GM19043 (cell line): Measurements from ENCODE around the gene TNS3.
"Not testable (repeated sequence)": the region's sequence is repeated elsewhere in the genome, so short reads cannot be mapped to it uniquely, and the experiment has no call there.

ENCODE experiments used
- ATAC-seq: cut with Tn5 transposase; IDR thresholded peaks from one replicate; pipeline ENCODE4 v1.9.1; 2021; ENCODE audit warnings: low read depth; ENCODE audit not compliant: unreplicated experiment

The TNS3 gene

DNA sequence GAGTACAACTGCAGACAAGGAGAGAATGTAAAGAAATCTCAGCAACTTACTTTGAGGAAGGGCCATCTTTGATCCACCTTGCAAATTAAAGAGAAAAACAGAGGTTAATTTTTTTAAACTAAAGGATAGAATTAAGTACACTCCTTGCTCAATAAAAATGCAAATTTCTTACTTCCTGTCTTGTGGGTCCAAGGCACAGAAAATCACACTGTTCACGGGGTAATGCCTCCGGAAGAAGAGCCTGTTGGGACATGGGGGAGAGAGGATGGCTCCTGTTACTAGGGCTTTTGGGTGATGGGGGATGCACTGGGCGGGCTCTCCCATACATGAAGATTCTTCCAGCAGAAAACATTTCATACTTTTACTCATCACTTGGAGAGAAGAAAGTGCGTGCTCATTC, 301.8 kb downstream of the TNS3 start:
- ATAC-seq: no peak

DNA sequence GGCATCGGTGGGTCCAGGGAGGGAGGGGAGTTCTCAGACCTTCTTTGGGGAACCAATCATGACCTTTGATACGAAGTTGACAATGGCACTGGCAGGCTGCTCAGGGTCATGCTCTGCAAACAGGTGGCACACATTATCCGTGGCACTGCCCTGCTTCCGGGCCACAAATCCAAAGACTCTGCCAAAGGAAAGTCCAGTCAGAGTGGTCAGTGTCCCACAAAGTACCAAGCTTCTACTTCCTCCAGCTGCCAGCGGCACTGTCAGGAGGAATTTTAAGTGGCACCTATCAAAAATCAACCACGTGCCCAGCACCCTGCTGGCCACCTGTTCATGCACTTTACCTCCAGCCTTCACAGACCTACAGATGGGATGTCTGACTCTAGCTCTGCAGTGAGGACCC, 303.9 kb downstream of the TNS3 start:
- no peak for ATAC-seq

DNA sequence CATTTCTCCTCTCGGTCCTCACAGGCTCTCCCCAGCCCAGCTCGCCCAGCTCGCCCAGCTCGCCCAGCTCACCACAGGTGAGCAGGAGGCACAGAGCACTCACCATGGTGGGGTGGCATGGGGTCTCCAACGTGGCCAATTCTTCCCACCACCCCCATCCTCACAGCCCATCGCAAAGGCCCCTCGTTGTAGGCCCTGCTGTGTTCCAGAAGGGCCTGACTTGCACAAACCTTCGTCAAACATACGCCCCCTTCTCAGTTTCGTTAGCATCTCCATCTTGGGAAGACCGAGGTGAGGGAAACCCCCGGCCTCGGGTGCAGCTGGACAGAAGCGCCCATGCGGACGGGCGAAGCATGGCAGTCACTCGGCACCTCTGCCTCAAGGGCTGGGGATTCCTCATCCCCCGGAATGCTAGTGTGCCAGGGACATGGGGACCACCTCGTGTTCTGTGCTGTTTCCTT, 304.6 kb downstream of the TNS3 start:
- ATAC-seq: no peak

DNA sequence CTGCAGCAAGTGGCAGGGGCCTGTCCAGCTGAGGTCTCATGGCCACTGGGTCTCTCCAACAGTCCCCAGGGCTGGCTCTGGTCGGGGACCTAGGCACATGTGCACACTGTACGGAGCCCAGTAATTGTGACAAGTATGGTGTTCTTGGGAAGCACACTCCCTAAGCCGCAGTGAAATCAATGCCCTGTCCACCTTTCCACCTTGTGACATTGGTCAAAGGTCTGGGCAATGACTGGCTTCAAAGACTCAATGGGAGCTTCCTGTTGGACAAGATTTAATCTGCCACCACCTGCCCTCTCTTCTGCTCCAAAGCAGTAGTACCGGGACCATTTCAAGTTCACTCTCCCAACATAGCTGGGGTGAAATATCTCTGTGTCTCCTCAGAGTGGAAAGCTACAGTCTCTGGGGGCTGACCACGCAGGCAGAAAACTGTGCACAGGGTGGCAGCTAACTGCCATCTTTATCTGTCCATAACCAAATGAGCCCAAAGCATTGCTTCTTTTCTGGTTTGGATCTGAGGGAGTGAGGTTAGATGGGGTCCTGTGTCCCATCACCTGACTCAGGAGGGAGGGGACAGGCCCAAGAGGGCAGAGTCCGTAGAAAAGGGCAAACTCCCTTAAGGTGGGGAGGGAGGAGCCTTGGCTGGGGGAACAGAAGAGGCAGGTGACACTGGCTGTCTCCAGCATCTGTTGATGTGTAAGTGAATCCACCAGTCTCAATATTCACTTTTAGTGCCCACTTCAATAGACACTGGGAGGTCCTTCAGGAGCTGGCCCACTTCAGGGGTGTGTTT, 307.7 kb downstream of the TNS3 start:
- no peak for ATAC-seq

DNA sequence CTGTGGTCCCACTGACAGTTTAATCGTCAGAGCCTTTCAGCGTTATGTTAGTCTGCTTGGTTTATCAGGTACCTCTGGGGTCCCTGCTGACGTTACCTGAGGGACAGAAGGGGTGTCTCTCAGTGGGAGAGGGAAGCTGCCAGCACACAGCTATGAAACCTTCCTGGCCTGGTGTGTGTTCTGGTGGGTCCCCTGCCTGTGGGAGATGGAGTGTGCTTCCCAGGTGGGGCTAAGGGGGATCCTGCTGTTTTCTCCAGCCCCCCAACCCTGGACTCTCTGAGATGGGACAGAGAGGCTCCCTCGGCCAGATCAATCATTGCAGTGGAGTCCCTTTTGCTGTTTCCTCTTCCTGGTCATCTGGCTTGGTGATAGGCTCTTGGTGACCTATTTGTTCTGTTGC, 308.8 kb downstream of the TNS3 start:
- no peak for ATAC-seq

DNA sequence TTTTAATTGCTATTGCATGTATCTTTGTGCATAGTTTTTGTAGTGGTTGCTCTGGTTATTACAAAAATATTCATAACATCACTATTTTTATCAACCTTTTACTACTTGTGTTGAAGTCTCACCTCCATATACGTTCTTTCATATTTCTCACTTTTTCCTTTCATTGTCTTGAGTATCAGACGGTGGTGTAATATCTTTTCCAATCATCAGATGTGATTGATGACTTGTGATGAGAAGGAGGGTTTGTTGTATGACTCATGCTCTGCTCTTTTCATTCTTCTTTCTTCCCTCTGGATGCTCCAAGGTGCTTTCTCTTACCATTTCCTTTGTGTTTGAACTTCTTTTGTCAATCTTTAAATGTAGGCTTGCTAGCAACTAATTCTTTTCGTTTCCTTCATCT, 310.2 kb downstream of the TNS3 start:
- ATAC-seq: no peak

DNA sequence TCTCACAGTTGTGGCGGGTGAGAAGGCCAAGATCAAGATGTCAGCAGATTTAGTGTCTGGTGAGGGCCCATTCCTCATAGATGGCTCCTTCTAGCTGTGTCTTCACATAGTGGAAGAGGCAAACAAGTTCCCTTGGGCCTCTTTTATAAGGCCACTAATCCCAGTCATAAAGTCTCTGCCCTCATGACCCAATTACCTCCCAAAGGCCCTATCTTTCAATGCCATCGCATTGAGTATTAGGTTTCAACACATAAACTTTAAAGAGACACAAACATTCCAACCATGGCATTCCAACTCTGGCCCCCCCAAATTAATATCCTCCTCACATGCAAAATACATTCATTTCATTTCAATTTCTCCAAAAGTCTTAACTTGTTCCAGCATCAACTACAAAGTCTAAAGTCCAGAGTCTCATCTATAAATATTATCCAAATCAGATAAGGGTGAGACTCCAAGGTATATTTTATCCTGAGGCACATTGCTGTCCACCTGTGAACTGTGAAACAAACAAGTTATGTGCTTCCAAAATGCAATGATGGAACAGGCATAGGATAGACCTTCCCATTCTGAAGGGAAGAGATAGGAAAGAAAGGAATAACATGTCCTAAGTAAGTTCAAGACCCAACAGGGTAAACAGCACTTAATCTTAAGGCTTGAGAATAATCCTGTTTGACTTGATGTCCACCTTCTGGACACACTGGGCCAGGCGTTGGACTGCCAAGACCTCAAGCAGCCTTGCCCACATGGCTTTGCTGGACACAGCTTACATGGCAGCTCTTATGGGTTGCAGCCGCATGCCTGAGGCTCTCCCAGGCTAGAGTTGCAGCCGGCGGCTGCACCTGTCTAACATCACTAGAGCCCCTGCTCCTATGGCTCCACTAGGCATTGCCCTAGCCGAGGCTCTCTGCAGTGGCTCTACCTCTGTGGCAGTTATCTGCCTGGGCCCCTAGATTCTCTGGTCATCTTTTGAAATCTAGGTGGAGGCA, 312.8 kb downstream of the TNS3 start:
- no peak for ATAC-seq

DNA sequence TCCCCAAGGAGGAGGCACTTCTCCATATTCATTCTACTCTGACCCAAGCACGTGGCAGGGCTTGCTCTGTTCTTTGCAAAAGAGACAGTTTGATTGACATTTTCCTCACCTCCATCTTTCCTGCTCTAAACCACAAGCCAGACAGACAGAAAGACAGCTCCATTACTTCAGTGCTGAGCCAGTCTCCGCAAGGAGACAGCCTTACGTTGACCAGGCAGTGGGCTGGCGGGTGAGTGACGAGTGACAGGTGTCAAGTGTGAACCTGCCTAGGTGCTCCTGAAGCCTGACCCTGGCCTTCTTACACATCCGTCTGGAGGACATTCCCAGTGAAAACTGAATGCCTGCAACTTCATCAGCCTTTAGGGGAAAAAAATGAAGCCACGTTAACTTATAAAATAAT, 314.6 kb downstream of the TNS3 start:
- ATAC-seq: no peak

DNA sequence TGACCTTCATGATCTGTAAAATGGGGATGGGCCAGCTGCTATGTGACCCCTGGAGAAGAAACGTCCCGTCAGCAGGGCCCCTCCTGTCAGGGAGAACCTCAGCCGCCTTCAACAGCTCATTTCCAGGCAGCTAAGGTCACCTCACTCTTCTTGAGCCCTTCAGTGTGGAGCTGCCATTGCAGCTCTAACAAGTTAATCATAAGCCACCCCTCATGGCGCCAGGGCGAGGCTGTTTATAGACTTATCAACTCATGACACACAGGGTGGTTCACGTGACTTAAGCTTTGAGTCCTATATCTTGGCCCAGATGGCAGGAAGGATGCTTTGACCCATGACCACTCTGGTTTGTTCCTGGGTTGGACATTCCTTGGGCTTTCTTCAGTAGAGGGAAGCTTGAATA, 315.1 kb downstream of the TNS3 start:
- ATAC-seq: no peak

DNA sequence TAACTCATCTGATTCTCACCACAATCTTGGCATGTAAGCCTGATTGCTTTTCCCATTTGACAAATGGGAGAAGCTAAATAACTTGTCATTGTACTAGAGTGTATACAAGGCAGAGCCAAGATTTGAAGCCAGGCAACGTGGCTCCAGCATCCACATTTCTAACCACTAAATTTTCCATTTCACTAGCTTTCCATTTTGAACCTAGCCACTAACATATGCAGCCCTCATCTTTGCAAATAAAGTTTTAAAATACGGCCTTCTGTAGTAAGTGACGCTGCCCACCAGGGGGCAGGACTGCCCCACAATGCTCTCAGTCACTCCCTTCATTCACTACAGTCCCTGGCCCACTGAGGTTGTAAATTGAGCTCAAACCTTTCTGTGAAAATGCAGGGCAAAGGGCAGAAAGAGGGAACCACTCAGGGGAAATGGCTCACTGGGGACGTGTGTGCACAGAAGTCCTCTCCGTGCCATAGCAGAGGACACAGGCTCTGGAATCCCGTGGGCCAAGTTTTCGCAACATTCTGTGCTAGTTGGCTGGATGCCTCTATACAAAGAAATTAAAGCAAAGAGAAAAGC, 315.7 kb downstream of the TNS3 start:
- ATAC-seq: peak; percentile 72

DNA sequence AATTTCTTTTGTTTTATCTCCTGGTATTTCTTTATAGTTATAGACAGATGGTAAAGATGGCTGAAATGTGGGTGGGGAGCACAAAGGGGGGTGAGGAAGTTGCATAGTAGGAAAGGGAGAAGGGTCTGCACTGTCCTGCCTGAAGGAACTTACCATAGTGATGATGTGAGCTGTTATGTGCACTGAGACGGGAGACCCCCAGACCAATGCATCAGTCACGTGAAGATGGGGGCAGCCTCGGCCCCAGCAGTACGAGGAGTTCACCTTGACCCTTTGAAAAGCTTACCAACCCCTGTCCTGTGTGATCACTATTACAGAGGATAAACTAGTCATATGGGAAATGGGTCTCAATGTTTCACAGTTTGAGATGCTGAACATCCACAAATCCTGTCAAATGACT, 316.3 kb downstream of the TNS3 start:
- ATAC-seq: no peak

DNA sequence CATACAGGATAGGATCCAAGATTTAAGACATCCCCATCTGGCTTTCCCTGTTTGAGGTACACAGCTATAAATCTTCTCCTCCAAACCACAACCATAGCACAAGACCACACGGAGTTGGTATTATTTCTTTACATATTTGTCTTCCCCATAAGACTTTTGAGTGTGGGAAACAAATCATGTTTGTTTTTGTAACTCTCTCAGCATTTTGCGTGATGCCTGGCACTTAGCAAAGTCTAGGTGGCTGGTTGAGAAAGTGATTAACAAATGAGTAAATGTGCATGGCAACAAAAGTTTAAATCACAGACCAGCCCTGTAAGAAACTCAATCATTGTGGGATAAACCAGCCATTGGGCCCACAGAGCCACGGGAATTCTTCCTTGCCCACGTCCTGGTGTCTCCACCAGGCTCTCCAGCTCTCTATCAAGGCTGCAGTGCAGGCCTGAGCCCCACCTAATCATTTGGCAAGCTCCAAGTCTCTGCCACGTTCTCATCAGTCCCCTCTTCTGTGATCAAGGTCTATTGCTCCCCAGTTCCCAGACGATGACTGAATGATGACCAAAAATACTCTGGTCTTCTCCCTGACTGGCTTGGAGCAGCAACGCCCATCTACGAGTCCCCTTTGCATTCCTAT, 317.8 kb downstream of the TNS3 start:
- no peak for ATAC-seq

DNA sequence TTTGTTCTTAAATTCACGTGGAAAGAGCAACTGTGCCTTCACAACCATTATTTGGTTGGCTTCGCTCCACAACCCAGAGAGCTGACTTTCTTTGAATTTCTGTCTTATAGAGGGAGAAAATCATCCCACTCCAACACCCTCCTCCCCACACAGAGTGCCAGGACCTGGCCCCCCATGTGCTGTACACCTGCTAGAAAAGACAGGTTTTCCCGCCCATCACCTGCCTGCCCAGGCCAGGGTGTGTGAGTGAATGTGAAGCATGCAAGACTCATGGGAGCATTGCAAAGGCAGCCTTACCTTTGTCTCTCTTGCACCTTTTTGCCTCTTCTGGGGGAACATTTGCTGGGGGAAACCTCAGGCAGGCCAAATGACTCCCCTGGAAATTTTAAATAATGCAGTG, 319.0 kb downstream of the TNS3 start:
- no peak for ATAC-seq

DNA sequence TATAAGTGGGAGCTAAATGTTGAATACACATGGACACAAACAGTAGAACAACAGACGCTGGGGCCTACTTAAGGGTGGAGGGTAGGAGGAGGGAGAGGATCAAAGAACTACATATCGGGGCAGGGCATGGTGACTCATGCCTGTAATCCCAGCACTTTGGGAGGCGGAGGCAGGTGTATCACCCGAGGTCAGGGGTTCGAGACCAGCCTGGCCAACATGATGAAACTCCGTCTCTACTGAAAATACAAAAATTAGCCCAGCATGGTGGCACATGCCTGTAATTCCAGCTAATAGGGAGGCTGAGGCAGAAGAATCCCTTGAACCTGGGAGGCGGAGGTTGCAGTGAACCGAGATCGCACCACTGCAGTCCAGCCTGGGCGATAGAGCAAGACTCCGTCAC, 319.8 kb downstream of the TNS3 start:
- ATAC-seq: not testable (repeated sequence)

DNA sequence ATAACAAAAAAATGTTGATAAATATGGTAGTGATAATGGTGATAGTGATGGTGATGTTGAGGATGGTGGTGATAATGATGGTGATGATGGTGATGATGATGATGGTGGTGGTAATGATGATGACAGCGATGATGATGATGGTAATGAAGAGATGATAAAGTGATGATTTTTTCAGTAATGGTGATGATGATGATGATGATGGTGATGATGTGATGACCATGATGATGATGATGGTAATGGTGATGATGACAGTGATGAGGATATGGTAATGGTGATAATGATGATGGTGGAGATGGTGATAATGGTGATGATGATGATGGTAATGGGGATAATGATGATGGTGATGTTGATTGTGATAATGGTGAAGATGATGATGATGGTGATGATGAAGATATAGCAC, 321.6 kb downstream of the TNS3 start:
- ATAC-seq: no peak

DNA sequence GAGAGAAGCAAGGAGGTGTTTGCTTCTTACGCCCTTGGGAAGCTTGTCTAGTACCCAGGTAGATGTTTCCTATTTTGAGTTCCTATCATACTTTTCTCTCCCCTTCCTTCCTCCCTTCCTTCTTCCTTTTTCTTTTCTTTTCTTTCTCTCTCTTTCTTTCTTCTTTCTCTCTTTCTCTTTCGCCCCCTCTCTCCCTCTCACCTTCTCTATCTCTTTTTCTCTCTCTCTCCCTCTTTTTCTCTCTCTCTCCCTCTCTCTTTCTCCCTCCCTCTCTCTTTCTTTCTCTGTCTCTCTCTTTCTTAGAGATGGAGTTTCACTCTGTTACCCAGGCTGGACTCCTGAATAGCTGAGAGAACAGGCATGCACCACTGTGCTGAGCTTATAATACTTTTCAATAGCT, 322.2 kb downstream of the TNS3 start:
- no peak for ATAC-seq

DNA sequence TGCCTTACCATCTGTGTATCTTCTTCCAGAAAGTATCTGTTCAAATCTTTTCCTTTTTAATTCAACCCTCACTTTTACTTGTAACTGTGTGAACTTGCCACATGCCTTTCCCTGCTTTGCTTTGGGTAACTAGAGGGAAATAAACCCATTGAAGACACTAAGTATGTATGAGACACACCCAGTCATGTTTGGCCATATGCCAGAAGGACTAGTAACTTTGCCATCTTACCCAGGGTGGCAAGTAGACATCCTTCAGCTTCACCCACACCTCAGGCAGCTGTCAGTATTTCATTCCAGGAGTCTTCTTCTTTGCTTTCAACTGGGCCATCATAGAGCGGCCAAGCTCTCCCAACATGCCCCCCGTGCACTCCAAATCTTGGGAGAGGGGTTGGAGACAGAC, 323.1 kb downstream of the TNS3 start:
- no peak for ATAC-seq

DNA sequence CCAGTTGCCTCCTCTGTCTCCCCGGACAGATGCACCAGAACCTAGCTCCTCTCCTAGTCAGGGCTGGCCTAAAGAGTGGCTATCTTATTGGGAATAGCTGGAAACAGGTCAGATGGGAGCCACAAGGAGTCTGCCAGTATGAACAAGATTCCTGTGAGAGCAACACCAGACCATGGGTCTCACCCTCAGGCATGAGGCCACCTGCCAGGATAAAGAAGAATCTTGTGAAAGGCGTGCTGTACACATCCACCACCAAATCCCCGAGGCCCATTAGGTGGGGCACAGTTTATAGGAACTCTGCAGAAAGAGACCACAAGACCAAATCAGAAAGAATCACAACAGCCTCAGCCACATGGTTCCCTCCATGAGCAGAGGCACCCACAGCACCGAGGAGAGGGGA, 325.9 kb downstream of the TNS3 start:
- ATAC-seq: no peak

DNA sequence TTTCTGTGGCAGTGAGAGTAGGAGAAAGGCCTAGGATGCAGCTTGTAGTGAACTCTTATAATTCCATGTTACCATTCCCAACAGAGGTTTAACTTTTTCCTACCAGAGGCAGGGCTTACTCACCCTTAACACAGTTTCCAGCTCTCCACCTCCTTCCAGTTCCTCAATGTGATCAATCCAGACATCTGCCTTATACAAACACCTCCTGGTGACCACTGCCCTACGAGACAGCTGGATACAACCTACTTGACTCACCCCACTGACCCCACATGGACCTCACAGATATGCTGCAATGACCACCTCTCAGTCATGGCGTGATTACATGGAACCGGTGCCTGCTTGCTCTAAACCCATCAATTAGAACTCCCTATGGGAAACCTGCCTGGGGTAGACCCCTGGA, 326.5 kb downstream of the TNS3 start:
- no peak for ATAC-seq

DNA sequence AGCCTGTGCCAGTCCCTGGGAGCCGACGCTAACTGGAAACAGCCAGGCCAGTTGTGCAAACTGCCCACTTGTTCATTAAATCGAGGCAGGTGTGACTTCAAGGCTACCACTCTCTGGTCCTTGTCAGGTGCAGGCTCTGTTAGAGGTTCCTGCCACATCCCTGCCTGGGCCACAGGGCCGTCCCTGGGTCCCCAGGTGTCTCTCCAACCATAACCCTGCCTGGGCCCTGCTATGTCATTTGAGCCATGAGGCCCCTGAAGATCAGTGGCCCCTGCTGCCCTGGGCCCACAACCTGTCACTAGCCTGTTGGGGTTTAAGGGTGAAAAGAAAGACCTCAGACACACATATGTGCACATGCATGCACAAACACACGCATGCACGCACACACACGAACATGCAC, 326.9 kb downstream of the TNS3 start:
- no peak for ATAC-seq
